ENCODE measurements around the gene NUDCD2. TPM values are rescaled to one million over a fixed set of nuclear protein-coding genes. Genes with fewer than 3 reads are reported as not detected.

The NUDCD2 gene
- total RNA-seq, 1 experiment from 2014 or later, result 56.8 TPM

- H3K9me3 ChIP-seq (ENCODE audit: control insufficient read depth in 1 of 2, insufficient read depth in 1 of 2, low read depth in 1 of 2, low read length in 2 of 2), result no peaks in the 10 kb centered on the region
- peak overlapping the region; percentile 65 for H3K9ac ChIP-seq (ENCODE audit: low read length)
- ChIA-PET CTCF (no interaction called here), POLR2A (interaction anchor here (1.2 to 1.6 kb wide), 3 partner anchors 27 to 58 kb away, joined by 3 to 10 read pairs (median 3); partner anchors contain the start of genes HMMR and NUDCD2), RAD21 (ENCODE audit: low non-redundant PET in 1 of 2, low total read pairs in 2 of 2, uncharacterized antibody in 2 of 2, unreplicated experiment in 2 of 2) (no interaction called here)
- BruUV-seq (replicated peaks), result no TSS peak
- H3K27ac ChIP-seq (ENCODE audit: low read depth, low read length), result peak overlapping the region; percentile 71; the same call in 1 of the 2 replicates
- H3K4me3 ChIP-seq (replicated peaks in 1 of 2; ENCODE audit: low read depth in 1 of 2, low read length in 2 of 2), result peak overlapping the region; percentile 61 to 76
- H3K27me3 ChIP-seq (ENCODE audit: insufficient read depth, low read length), result no peaks in the 10 kb centered on the region
- no peaks in the 10 kb centered on the region for H3K36me3 ChIP-seq (ENCODE audit: control insufficient read depth in 1 of 2, insufficient read depth in 2 of 2, low read length in 2 of 2)
- H3K9me2 ChIP-seq (ENCODE audit: insufficient read depth), result no peaks in the 10 kb centered on the region
- no peak for ATAC-seq
- peaks cover 6 to 27% of the 10 kb centered on the region in 2 experiments; a peak in 3 of 4 replicates for H3K4me1 ChIP-seq (ENCODE audit: control insufficient read depth in 1 of 2, insufficient read depth in 2 of 2, low read length in 2 of 2)
- intact Hi-C loops (cut with micrococcal nuclease), result loop anchor here (2.0 kb wide), 1 partner anchor 30 kb away; no protein-coding TSS in a partner anchor
- TF ChIP-seq ZFX (IDR thresholded peaks at IDR 0.05), result no peak
- TF ChIP-seq YY1 (IDR thresholded peaks at IDR 0.05; ENCODE audit: extremely low read depth, insufficient replicate concordance, low read depth, low read length), result no peak
- no peak for TF ChIP-seq ATF3 (IDR thresholded peaks at IDR 0.05)
- no peak for TF ChIP-seq SIN3A (IDR thresholded peaks at IDR 0.05; ENCODE audit: low read depth)
- no peak for TF ChIP-seq ELF1 (IDR thresholded peaks at IDR 0.05; ENCODE audit: borderline replicate concordance, low read depth)
- TF ChIP-seq ZNF274 (IDR thresholded peaks at IDR 0.05; ENCODE audit: low read depth, low read length), result no peak
- no peak for TF ChIP-seq JUND (IDR thresholded peaks at IDR 0.05)
- H3K4me2 ChIP-seq (ENCODE audit: low read length), result peak overlapping the region; percentile 75
- peak overlapping the region; percentile 88 for H2AFZ ChIP-seq (ENCODE audit: low read depth, low read length, poor library complexity, severe bottlenecking)
- H4K20me1 ChIP-seq (ENCODE audit: insufficient read depth), result no peaks in the 10 kb centered on the region
- peaks cover 19% of the 10 kb centered on the region for H3K79me2 ChIP-seq (ENCODE audit: insufficient read depth, low read length)
- no peak for DNase-seq (ENCODE audit: low read depth, low spot score)
Observed at GRCh38 chr5:163502521-163502920, 42.6 kb upstream of the NUDCD2 start.

- no peaks in the 10 kb centered on the region for H3K27me3 ChIP-seq (ENCODE audit: insufficient read depth, low read length)
- no peak for ATAC-seq
- H3K4me1 ChIP-seq (ENCODE audit: control insufficient read depth in 1 of 2, insufficient read depth in 2 of 2, low read length in 2 of 2), result peaks cover 0 to 10% of the 10 kb centered on the region in 2 experiments; a peak in 2 of 4 replicates
- no peaks in the 10 kb centered on the region for H3K36me3 ChIP-seq (ENCODE audit: control insufficient read depth in 1 of 2, insufficient read depth in 2 of 2, low read length in 2 of 2)
- no peak overlapping the region for H3K4me3 ChIP-seq (replicated peaks in 1 of 2; ENCODE audit: low read depth in 1 of 2, low read length in 2 of 2)
- H3K27ac ChIP-seq (ENCODE audit: low read depth, low read length), result no peak overlapping the region
- peak overlapping the region; percentile 19 for H2AFZ ChIP-seq (ENCODE audit: low read depth, low read length, poor library complexity, severe bottlenecking)
- ChIA-PET POLR2A (no interaction called here), RAD21 (ENCODE audit: low non-redundant PET in 1 of 2, low total read pairs in 2 of 2, uncharacterized antibody in 2 of 2, unreplicated experiment in 2 of 2) (no interaction called here), CTCF (no interaction called here)
- DNase-seq (ENCODE audit: low read depth, low spot score), result no peak
- no peaks in the 10 kb centered on the region for H3K9me2 ChIP-seq (ENCODE audit: insufficient read depth)
- H4K20me1 ChIP-seq (ENCODE audit: insufficient read depth), result no peaks in the 10 kb centered on the region
- BruUV-seq (replicated peaks), result no TSS peak
- no peak overlapping the region for H3K9ac ChIP-seq (ENCODE audit: low read length)
- H3K4me2 ChIP-seq (ENCODE audit: low read length), result no peak overlapping the region
- intact Hi-C loops (cut with micrococcal nuclease), result no loop called here
- 0 out of 4 replicates have a peak, but pooled peaks cover 0 to 3% of the 10 kb centered on the region in 2 experiments for H3K9me3 ChIP-seq (ENCODE audit: control insufficient read depth in 1 of 2, insufficient read depth in 1 of 2, low read depth in 1 of 2, low read length in 2 of 2)
- H3K79me2 ChIP-seq (ENCODE audit: insufficient read depth, low read length), result no peaks in the 10 kb centered on the region
- no peak for TF ChIP-seq EZH2phosphoT487 (IDR thresholded peaks at IDR 0.05; ENCODE audit: borderline replicate concordance)
- no peak for TF ChIP-seq EGR1 (IDR thresholded peaks at IDR 0.05; ENCODE audit: low read depth)
- TF ChIP-seq CEBPB (IDR thresholded peaks at IDR 0.05; ENCODE audit: low read depth), result no peak
- no peak for TF ChIP-seq ZBTB33 (IDR thresholded peaks at IDR 0.05; ENCODE audit: extremely low read depth, insufficient replicate concordance, low read length)
- TF ChIP-seq CTCF (IDR thresholded peaks at IDR 0.05 in 2 of 3, conservative IDR thresholded peaks at IDR 0.05 in 1 of 3; ENCODE audit: borderline replicate concordance in 1 of 3, insufficient read depth in 1 of 3, low read depth in 2 of 3, low read length in 2 of 3), result no peak
- no peak for TF ChIP-seq FOSL1 (IDR thresholded peaks at IDR 0.05; ENCODE audit: low read depth)
Observed at GRCh38 chr5:163498886-163499285, 39.0 kb upstream of the NUDCD2 start.

Data from HCT116 (cell line).